Measurements from ENCODE around the gene TWNK.
"Not testable (repeated sequence)": the region's sequence is repeated elsewhere in the genome, so short reads cannot be mapped to it uniquely, and the experiment has no call there.

TWNK gene

GRCh38 chr10:100972904-100973535 is 14.3 kb upstream of the TWNK start:
- no peak for DNase-seq (ENCODE audit: low spot score)

GRCh38 chr10:100975397-100975796 is 11.9 kb upstream of the TWNK start:
- DNase-seq (ENCODE audit: low spot score) = not testable (repeated sequence)

GRCh38 chr10:100976906-100977305 is 10.4 kb upstream of the TWNK start:
- no peak for DNase-seq (ENCODE audit: low spot score)

DNA sequence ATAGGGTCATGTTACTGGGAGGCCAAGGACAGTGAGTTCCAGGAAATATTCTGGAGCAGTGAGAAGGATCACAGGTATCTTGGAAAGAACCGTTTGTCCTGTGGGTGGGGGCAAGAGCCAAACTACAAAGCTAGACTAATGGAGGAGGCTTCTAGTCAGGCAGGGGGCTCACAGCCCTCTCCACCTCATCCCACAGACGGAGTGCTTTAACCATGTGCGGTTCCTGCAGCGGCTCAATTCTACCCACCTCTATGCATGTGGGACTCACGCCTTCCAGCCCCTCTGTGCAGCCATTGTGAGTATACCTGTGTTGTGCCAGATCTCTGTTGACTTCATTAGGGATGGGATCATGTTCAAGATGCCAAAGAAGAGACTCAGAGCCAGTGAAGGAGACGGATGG is 9.9 kb upstream of the TWNK start:
- DNase-seq (ENCODE audit: low spot score) = no peak

DNA sequence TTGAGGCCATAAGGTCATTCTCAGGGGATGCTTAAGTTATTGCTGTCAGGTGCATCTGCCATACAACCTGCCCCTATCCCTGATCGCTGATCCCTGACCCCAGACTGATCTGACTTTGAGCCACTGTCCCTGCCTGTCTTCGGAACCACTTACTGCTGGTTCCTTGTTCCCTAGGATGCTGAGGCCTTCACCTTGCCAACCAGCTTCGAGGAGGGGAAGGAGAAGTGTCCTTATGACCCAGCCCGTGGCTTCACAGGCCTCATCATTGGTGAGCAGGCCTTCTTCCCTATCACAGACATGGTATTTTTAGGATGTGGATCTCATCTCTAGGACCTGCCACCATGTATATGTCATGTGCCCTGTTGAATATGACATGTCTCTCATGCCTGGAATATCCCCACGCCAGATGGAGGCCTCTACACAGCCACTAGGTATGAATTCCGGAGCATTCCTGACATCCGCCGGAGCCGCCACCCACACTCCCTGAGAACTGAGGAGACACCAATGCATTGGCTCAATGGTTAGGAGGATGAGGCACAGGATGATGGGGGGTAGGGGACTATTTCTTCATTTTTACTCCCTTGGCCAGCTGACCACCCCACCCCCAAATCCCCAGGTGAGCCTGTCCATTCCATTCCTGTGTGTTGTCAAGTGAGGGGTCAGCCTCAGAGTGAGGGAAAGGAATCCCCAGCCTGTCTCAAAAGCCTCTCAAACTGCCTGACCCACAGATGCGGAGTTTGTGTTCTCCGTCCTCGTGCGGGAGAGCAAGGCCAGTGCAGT is 9.0 kb upstream of the TWNK start:
- no peak for DNase-seq (ENCODE audit: low spot score)

GRCh38 chr10:100978901-100979195 is 8.5 kb upstream of the TWNK start:
- no peak for DNase-seq (ENCODE audit: low spot score)

- DNase-seq (ENCODE audit: low spot score) = no peak
These were observed 7.5 kb upstream of the TWNK start for GRCh38 chr10:100979791-100980272.

- no peak for DNase-seq (ENCODE audit: low spot score)
These were observed 7.0 kb upstream of the TWNK start for GRCh38 chr10:100980311-100980710.

- no peak for DNase-seq (ENCODE audit: low spot score)
These were observed 6.6 kb upstream of the TWNK start for GRCh38 chr10:100980711-100981110.

GRCh38 chr10:100981178-100981772 is 6.1 kb upstream of the TWNK start:
- DNase-seq (ENCODE audit: low spot score) = peak; percentile 91

DNA sequence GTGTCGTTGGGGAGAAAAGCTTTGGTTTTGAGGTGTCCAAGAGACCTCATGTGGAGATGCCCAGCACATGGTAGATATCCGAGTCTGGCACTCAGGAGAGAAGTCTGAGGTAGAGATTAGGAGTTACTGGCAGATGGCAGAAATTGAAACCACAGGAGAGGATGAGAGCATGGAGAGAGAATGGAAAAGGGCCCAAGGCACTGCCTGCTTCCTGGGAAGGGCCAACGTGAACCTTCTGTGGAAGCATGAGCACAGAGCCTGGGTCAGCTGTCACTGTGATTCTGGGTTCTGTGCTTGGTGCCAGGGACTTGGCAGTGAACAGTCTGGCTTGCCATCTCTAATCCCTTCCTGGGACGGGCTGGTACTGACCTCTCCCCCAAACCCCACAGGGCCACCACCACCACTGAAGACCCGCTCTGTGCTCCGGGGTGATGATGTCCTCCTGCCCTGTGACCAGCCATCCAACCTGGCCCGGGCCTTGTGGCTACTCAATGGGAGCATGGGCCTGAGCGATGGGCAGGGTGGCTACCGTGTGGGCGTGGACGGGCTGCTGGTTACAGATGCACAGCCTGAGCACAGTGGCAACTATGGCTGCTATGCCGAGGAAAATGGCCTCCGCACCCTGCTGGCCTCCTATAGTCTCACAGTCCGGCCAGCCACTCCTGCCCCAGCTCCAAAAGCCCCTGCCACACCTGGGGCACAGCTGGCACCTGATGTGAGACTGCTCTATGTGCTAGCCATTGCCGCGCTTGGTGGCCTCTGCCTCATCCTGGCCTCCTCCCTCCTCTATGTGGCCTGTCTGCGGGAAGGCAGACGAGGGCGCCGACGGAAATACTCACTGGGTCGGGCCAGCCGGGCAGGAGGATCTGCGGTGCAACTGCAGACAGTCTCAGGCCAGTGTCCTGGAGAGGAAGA is 4.2 kb upstream of the TWNK start:
- DNase-seq (ENCODE audit: low spot score) = no peak

- DNase-seq (ENCODE audit: low spot score) = no peak
These were observed 3.3 kb upstream of the TWNK start for GRCh38 chr10:100983868-100984671.

- peak; percentile 30 for DNase-seq (ENCODE audit: low spot score)
These were observed 2.6 kb upstream of the TWNK start for GRCh38 chr10:100984672-100985177.

GRCh38 chr10:100985336-100985735 is 2.0 kb upstream of the TWNK start:
- peak; percentile 41 for DNase-seq (ENCODE audit: low spot score)

DNA sequence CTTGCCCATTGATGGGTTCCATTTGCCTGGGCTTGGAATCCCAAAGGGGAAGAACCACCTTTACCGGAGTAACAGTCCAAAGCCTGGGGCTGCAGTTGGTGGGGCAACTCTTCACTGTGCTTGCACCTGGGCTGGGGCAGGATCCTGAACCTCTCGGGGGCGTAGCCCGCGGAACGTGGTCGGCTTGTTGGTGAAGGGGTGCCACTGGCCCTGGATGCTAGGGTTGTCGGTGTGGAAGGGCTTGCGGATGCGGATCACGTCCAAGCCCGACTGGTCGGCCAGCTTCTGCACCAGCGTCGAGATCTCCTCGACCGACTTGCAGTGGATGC is 756 bp upstream of the TWNK start:
- DNase-seq (ENCODE audit: low spot score) = no peak

DNA sequence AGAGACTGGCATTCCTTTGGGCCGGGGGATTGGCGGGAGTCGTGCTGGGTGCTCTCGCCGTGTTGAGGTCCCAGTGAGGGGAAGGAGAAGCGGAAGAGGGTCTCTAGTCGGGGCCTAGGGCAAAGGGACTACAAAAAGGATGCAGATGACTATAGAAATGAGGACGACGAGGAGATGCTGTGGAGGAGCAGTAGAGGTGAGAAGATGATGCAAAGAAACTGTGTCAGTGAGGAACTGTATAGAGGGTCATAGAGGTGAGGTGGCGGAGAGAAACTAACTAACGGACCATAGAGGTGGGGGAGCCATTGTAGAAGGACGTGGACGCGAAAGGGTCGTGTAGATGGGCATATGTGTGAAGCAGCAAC is 324 bp downstream of the TWNK start:
- DNase-seq (ENCODE audit: low spot score) = no peak

DNA sequence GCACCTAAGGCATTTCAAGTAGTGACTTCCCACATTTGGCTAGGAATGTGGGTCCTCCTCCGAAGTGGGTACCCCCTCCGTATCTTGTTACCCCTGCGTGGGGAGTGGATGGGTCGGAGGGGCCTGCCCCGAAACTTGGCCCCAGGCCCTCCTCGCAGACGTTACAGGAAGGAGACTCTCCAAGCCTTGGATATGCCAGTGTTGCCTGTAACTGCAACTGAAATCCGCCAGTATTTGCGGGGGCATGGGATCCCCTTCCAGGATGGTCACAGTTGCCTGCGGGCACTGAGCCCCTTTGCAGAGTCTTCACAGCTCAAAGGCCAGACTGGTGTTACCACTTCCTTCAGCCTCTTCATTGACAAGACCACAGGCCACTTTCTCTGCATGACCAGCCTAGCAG is 823 bp downstream of the TWNK start:
- no peak for DNase-seq (ENCODE audit: low spot score)

DNA sequence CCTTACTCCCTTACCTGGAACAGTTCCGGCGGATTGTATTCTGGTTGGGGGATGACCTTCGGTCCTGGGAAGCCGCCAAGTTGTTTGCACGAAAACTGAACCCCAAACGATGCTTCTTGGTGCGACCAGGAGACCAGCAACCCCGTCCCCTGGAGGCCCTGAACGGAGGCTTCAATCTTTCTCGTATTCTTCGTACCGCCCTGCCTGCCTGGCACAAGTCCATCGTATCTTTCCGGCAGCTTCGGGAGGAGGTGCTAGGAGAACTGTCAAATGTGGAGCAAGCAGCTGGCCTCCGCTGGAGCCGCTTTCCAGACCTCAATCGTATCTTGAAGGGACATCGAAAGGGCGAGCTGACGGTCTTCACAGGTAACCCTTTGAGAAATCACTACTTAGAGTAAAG is 1.7 kb downstream of the TWNK start:
- DNase-seq (ENCODE audit: low spot score) = no peak

DNA sequence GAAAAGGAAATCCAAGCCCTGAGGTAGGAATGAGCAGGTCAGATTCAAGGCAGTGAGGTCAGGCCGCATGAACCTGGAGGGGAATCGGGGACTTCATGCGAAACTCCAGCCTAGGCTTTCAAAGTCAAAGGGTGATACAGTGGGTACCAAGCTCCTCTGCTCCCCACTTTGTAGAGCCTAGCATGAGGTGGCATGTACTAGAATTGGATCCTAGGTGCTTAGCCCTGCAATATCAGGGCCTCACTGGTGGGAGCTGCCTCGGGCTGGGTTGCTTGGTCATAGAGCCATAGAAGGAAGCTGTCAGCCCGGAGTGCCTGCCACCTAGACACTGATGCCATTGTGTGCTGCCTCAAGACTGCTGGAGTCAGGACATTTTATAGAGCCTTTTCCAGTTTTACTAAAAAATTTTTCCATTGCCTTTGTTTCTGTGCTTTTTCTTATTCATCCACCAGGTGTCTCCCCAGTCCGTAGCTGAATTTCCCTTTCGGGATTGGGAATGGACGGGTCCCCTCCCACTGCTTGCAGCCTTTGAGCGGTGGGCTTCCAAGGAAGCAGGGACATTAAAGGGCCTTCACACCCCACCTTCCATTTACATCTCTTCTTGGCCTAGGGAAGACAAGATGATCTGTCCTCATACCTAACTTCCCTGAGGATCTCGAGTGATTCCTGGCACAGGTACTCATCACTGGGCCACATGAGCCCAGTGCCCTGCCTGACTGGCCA is 6.8 kb downstream of the TWNK start:
- peak; percentile 53 for DNase-seq (ENCODE audit: low spot score)

DNA sequence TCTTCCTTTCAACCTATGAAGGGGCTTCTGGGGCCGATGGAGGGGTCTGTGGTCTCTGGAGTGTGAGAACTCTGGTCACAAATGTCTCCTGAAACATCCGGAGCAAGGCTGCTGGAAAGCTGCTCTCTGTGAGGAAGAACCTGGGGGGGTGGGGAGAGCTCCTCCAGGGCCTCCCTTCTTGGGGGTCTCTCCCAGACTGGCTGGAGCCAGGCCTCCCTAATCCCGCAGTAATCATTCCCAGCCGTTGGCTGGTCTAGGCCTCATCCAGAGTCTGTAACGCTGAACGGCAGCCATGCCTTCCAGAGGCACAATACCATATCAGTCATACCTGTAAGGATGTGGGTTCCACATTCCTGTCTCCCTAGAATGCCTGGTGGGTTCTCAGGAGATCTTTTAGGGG is 7.8 kb downstream of the TWNK start:
- DNase-seq (ENCODE audit: low spot score) = no peak

Measured in kidney tubule cell (primary cell).